ENCODE measurements around the gene TOR2A. TPM values are rescaled to one million over a fixed set of nuclear protein-coding genes. Genes with fewer than 3 reads are reported as not detected.

The TOR2A gene
- total and polyA plus RNA-seq, 2 of the 8 experiments (the other 6 are each of a cell fraction or from before 2014, with no cell fraction given) = 18.7 to 24.9 TPM

DNA sequence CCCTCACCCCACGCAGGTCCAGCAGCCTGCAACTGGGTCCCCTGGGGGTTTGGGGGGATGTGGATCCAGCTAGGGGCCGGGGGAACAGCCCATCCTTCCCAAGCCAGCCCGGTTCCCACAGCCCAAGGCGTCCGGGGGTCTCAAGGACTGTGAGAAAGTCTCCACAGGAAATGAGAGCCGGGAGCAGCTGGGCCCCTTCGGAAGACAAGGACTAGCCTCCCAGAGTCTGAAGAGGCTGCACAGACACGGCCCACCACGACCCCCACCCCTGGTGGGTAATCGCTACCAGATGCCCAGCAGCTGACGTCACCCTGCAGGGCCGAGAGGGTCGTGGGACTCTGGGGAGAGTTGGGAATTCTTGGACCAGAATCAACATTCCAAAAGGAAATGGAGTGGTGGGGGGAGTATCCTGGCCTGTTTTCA, 32.8 kb upstream of the TOR2A start (continued):
- no peak for TF ChIP-seq RFX5 (IDR thresholded peaks at IDR 0.05; ENCODE audit: borderline replicate concordance, low read depth, low read length)
- no peak for TF ChIP-seq KDM4A (IDR thresholded peaks at IDR 0.05; ENCODE audit: low read depth, low read length, severe bottlenecking)
